C4-2B (cell line): ENCODE measurements around the gene CDT1.

Experiments used
- CTCF ChIP-seq: fragments of 450-650 bp; conservative IDR thresholded peaks from 2 replicates; pipeline ENCODE4 v1.5.1; 2017; ENCODE audit warnings: mild to moderate bottlenecking
- ZFX ChIP-seq: fragments of 450-650 bp; IDR thresholded peaks from 2 replicates; pipeline ENCODE4 v1.6.1; 2017

DNA sequence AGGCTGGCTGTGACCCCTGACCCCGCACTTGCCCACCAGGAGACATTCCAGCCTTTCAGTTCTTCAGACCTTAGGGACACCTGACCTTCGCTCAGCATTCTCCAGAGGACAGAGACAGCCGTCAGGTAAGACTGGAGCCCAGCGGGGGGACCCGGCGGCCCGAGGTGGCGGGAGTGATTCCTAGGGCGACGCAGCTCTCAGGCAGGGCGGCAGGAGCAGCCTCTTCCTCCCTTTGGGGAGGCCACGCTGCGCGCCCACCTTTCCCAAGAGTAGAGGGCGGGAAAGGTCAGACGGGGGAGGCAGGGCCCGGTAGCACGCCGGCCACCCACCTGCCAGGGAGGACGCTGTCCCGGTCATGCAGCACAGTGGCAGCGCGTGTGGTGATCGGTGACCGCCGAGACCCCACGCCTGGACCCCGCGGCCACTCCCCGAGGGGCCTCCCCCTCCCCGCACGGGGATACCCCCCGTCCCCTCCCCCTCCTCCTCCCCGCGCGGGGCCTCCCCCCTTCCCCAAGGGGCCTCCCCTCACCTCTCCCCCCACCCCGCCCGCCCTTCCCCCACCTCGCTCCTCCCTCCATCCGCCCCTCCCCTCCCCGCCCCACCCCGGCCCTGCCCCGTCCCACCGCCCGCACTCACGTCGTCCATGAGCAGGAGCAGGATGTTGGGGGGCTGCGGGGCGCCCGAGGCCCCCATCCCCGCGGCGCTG lies 52.7 kb downstream of the CDT1 start:
- no peak for TF ChIP-seq CTCF
- TF ChIP-seq ZFX: no peak
